Measurements from ENCODE around the gene SLX4IP. TPM values are rescaled to one million over a fixed set of nuclear protein-coding genes. Genes with fewer than 3 reads are reported as not detected.

Gene SLX4IP
- total RNA-seq, 1 donor from 2014 or later = 2.8 TPM

DNA sequence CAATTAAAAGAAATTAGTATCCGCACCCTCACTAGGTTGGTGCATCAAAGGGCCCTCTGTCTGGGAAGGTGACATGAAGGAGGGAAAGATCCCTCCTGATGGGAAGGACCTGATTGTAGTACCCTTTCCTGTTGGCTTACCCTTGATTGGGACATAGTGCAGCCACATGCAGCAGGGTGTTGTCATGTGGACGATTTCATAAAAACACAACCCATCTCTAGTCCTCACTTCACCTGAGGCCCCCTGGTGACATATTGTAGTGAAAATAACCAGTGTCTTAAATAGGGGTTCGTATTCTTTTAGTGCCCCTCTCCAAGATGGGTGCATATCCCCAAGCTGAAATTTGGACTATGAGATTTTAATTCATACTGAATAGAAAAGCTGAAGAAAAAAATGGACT, 97.3 kb downstream of the SLX4IP start:
- intact Hi-C loops (cut with DNase I) = no loop called here
- ATAC-seq (no peak), DNase-seq (ENCODE audit: missing footprints) (no peak)

DNA sequence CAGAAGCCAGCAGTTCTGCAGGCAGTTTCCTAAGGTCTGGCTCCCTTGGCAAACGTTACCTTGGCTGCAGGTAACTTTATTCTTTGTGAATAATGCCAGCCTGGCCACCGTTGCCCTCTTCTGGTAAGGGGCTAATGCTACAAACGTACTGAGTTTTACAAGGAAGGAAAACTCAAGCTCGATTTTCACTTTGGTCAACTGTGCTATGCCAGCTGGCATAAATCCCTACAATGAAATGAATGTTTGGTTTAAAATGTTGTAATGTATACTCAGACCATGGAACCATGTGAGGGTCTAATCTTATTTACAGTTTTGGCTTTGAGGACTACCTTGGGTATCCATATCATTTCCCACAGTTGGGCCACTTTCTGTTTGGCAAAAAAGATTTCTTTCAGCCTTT, 101.4 kb downstream of the SLX4IP start:
- no peak for ATAC-seq
- intact Hi-C loops (cut with DNase I) = no loop called here

DNA sequence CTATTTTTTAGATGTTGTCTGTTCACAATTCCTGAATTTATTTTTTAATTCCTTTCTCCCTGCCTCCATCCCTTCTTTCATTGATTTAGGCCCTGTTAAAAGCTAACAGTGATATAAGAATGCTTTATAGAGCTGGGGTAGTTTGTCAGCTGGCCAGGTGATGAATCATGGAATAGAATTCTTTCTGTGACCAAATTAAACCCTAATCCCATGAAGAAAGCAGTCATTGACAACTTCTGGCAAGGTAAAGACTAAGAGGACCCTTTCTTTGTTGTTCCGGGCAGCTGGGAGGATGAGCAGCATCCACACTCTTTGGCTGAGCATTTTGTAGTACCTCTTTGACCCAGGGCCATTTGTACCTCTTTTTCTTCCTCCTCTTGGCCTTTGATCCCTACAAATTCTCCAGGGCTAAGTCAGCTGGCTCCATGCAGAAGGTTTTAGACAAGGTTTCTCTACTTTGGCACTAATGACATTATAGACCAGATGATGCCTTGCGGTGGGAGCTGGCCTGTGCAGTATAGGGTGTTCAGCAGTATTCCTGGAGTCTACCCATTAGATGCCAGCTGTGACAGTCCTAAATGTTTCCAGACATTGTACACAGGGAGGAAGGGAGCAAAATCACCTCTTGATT, 102.9 kb downstream of the SLX4IP start:
- DNase-seq (ENCODE audit: missing footprints) = no peak
- ATAC-seq = no peak
- intact Hi-C loops (cut with DNase I) = no loop called here

More for the DNA sequence above, 101.4 kb downstream of the SLX4IP start:
- DNase-seq (ENCODE audit: missing footprints) = no peak

DNA sequence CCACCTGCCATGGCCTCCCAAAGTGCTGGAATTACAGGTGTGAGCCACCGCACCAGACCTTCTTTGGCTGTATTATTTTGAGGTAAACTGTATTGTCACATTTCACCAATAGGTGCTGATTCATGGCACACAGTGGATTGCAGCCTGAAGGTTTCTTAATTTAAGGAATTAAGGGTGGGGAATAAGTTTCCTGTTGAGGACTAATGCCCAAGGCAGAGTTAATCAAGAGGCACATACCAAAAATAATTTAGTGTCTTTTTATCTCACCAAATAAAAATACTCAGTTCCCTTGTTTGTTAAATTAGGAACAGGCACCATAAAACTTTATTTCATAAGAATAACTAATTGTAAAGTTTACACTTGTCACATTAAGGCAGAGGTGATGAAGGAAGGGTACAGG, 103.7 kb downstream of the SLX4IP start:
- intact Hi-C loops (cut with DNase I) = no loop called here
- ATAC-seq (no peak), DNase-seq (ENCODE audit: missing footprints) (no peak)

DNA sequence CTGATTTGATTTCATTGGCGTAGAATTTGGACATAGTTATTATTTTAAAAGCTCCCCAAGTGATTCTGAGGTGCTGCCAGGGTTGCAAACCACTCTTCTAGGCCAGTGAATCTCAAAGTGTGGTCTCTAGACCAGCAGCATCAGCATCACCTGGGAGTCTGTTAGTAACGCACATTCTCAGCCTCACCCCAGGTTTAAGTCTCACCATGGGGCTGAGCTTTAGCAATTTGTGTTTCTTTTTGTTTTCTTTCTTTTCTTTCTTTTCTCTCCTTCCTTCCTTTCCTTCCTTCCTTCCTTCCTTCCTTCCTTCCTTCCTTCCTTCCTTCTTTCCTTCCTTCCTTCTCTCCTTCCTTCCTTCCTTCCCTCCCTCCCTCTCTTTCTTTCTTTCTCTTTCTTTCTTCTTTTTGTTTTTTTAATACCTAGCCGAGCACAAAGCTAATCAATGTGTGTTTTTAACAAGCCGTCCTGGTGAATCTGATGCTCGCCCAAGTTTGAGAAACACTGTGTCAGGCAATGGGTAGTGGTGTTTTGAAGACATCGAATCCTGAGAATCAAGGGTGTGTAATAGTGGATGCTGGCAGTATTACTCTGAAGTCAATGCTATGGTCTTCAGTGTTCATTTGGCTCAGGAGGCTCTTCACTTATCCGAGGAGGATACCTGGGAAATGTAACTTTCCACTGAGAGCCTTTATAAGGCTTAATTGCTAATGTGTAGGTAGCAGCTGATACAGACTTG, 104.9 kb downstream of the SLX4IP start:
- DNase-seq (ENCODE audit: missing footprints) (no peak), ATAC-seq (no peak)
- intact Hi-C loops (cut with DNase I) = no loop called here

DNA sequence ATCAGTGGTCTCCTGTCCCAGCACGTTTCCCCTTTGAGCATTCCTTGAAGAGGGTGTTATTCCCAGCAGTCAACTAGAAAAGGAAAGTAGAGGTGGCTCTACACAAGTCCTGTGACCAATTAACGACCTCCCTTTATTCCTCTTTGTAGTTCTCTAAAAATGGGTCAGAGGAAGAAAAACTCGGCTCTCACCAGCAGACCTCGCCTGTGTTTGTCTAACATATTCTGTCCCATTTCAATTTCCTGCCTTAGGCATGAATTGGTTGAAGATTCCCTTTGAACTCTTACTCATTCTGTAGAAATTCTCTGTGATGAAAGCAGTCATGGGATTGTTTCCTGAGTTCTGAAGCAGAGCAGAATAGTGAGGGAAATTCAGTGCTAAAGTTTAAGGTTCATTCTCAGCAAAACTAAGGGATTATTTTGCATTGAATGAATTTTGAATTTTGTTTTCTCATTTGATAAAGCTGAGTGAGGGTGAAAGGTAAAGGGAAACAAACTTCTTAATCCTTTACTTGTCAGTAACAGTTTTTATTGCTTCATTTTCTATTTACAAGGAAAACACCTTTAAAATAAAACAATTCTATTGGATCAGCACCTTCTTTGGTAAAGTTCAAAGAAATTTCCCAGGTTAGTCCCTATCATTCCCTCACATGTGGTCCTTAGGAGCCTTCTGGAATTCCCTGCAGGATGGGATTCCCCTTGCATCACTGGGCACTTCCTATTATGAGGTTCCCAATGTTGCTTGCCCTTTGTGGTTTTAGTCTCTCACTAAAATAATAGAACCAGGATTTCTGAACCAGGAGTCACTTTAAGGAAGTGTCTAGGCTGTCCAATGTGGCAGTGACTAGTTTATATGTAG, 105.8 kb downstream of the SLX4IP start:
- intact Hi-C loops (cut with DNase I) = no loop called here
- no peak for DNase-seq (ENCODE audit: missing footprints)
- ATAC-seq = no peak

DNA sequence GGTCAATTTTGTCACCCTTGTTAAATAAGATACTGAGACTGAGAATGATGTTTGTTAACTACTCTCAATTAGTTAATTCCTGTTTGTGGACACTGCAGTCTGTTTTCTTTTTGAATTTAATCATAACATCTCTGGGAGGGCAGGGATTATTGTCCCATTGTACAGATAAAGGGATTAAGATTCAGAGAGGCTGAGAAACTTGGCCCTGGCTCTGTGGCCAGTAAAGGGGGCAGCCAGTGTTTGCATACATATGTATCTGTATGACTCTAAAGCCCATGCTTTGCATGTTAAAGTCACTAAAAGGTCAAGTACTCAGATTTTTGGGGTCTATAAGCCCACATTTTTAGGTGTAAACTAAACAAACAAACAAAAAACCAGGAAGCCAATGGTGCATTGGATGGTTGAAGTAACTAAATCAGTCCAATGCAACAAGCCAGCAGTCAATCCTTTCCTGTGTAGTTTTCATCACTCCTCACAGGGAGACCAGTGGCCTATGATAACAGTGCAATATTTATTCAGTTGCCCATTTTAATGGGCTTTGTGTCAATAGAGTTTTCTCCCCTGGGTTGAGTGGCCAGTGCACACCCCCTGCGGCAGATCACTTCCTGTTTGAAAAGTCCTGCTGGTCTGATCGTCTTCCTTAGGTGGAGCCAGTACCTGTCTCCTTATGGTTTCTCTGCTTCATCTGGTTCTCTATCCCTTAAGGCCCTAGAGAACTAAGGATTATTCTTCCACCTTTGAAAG, 106.7 kb downstream of the SLX4IP start:
- intact Hi-C loops (cut with DNase I) = no loop called here
- DNase-seq (ENCODE audit: missing footprints) = no peak
- no peak for ATAC-seq

DNA sequence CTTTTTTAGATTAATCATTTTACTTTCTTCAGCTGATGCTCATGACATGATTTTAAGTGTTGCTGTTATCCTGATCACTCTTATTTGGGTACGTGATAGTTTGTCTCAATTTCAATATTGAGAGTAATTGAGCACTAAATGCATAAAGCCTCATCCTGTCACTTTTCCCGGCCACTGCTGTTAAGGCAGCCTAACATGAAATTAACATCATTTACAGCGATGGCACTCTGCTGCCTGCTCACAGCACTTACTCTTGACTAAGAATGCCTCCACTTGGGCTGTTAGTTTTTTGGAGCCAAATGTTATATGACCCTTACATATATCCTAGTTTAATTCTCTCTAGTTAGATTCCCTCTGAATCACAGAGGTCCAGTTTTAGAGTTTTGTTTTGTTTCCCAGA, 107.3 kb downstream of the SLX4IP start:
- intact Hi-C loops (cut with DNase I) = no loop called here
- DNase-seq (ENCODE audit: missing footprints) (no peak), ATAC-seq (no peak)

DNA sequence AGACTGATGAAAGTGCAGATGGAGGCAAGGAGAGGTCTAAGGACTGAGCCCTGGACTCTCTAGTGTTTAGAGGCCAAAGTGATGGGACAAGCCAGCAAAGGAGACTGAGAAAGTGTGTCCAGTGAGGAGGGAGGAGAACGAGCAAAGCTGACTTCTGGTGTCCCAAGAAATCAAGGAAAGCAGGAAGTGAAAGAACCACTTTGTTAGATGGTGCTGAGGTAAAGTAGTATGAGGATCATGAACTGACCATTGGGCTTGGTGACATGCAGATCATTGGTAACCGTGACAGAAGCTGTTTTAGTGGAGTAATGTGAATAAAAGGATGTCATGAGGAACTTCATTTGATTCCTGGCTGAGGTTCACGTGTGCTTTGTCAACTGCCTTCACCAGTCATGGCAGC, 108.4 kb downstream of the SLX4IP start:
- no peak for ATAC-seq
- intact Hi-C loops (cut with DNase I) = no loop called here
- no peak for DNase-seq (ENCODE audit: missing footprints)

DNA sequence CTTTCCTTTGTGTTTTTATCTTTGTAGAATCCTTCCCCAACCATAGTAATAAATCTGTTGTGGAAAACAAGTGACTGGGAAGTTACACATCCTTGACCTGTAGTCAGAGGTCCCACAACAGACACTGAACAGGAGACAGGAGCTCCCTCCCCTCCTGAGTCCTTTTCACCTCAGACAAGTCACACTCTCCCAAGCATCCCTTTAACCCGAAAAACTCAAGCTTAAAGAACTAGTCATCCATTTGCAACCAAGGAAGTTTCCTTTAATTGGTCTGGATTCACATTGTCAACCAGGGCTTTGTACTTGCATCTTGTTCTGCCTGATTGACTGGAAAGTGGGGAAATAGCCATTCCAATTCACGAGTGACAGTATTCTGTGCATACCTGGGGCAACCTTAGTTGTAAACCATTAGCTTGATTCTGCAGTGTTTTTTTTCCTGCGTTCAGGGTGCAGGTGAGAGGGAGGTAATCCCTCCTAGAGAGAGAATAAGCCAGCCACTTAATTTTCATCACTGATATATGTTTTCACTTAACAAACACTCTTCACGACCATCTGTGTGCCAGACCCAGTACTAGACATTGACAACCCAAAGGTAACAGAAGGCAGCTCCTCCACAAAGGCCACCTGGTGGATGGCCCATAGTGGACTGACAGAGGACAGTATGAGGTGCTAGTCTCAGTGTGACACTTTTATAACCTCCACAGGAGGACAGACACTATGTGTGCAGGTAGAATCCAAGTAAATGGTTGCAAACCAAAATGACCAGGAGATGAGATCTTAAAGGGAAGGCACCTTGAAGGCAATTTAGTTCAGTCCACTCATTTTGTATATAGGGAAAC, 112.4 kb downstream of the SLX4IP start:
- ATAC-seq = no peak
- intact Hi-C loops (cut with DNase I) = no loop called here
- no peak for DNase-seq (ENCODE audit: missing footprints)

DNA sequence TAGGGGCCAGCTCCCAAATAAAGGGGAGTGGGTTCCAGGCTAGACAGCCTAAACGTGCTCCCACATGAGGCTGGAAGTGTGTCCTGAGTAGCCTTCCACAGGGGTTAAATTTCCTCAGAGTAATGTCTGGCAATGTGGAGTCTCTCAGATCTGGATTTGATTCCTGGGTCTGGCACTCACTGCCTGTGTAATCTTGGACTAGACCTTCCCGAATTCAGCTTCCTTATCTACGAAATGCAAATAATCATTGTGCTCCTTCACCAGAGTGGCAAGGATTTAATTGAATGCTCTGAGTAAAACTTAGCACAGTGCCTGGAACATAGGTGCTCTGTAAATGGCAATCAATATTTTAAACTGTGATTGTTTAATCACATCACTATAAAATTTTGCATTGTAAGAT, 114.4 kb downstream of the SLX4IP start:
- ATAC-seq (no peak), DNase-seq (ENCODE audit: missing footprints) (no peak)
- intact Hi-C loops (cut with DNase I) = no loop called here

DNA sequence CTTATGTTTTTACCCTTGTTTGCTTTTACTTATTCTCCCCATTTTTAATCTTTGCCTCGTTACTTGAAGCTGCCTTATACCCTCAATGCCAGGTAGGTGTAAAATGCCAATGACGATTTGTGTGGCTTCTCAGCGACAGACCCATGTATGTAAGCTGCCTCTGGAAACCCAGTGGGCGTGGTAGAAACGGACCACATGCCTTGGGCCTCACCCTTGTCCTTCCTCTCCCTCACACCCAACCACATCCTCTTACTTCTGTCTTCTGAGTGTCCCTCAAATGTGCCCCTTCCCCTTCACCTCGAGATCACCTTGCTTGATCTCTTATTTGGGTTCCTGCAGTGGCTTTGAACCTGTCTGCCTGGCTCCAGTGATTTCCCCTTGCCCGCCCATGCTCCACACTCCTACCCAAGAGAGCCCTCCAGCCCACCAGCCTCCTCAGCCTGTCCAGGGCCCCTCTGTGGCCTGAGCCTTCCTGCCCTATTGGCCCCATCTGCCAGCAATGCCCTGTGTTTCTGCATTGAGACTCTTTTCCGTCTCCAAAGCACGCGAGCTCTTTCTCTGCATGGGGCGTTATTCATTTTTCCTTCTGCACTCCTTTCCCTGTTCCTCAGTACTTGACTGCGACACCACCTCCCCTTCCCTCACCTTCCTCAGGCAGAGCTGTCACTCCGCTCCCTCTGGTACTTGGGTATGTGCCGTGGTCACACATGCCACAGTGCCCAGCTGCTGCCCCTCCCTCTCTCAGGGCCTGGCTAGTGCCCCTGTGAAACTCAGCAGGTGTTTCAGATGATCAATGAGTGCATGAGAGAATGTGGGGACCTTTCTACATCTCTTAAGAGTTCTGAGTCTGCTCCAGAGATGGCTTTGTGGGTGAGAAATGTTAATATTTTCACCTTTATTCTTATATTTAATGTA, 115.4 kb downstream of the SLX4IP start:
- ATAC-seq (no peak), DNase-seq (ENCODE audit: missing footprints) (no peak)
- intact Hi-C loops (cut with DNase I) = loop anchor here (5.0 to 10.0 kb wide), 4 partner anchors 83 to 992 kb away; partner anchors contain the start of gene JAG1

DNA sequence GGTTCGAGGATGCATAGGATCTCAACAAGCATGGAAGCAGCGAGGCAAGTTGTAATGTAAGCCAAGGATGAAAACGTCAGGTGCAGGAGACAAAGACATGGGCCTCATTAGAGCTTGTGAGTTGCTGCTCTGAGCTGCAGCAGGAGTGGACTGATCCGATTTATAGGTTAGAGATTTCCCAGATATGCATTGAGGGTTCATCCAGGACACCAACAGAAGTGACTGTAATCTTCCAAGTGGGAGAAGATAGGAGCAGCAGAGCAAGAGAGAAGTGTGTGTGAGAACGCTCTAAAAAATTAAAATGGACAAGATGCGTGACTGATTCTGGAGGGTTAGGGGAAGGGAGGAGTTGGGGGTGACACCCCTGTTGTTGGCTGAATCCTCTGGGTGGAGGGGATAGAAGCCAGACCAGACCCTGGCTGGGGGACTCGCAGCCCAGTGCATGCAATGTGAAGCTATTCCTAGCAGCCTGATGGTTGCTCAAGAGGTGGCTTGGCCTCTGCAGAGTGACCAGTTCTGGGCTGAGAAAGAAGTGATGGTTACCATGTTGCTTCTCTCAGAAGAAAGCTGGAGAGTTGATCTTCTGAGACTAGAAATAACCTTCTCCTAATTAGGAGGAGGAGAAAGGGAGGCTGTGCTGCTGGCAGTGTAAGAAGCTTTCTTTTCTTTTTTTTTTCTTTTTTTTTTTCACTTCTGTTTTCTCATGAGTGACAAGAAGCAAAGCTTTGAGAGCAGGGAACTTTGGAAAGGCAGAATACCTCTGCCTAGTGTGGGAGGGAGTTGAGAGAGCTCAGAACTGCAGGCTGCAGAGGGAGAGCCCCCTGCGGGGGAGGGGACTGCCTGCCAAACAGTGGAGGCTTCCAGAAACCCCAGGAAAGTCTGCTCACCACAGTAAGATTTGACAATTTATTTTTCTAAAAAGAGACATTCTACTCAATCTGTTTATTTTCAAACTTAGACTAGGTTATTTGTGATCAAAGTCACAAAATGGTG, 116.9 kb downstream of the SLX4IP start:
- intact Hi-C loops (cut with DNase I) = loop anchor here (2.0 to 10.0 kb wide), 5 partner anchors 85 to 990 kb away; partner anchors contain the start of gene JAG1
- DNase-seq (ENCODE audit: missing footprints) (no peak), ATAC-seq (no peak)

DNA sequence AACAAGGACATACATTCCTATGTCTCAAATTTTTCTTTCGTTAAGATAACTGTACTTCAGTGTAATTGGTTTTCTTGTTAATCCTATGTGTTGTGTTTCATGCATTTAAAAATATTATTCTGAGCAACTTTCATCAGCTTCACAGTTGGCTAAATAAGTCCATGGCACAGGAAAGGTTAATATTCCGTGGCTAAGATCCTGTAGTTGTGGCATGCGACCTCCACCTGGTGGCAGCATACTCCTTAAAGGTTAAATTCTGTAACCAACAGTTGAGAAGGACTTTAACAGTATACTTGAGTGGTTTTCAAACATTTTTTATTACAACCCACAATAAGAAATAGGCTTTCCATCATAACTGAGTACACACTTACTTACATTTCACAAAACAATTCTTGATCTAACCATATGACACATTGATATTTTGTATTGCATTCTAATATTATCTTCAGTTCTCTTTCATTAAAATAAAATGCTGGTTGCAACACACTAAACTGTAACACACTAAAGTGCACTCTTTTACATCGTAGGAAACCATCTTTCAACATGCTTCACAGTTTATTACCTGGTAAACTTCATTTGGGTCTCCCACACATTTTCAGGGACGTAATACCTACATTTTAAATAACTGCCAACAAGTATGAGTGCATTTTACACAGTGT, 118.3 kb downstream of the SLX4IP start:
- ATAC-seq = peak; percentile 70
- intact Hi-C loops (cut with DNase I) = loop anchor here (1.0 to 10.0 kb wide), 6 partner anchors 86 to 989 kb away; partner anchors contain the start of gene JAG1
- no peak for DNase-seq (ENCODE audit: missing footprints)

DNA sequence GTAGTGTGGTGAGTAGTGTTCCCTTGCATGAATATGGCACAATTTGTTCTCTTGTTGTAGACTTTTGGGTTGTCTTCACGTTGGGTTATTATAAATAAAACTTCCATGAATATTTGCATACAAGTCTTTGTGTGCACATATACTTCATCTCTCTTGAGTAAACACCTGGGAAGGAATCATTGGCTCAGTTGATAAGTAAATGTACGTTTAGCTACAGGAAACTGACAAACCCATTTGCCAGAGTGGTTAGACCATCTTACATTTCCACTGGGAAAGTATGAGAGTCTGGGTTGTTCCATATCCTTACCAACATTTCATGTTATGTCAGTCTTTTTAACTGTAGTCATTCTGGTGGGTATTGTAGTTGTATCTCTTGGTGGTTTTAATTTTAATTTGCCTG, 119.2 kb downstream of the SLX4IP start:
- intact Hi-C loops (cut with DNase I) = loop anchor here (5.0 to 10.0 kb wide), 4 partner anchors 87 to 988 kb away; partner anchors contain the start of gene JAG1
- no peak for DNase-seq (ENCODE audit: missing footprints)
- ATAC-seq = no peak
